Inferior parietal cortex (tissue), 1 donor: ENCODE data around the gene ERV3-1.
"Not testable (repeated sequence)": the region's sequence is repeated elsewhere in the genome, so short reads cannot be mapped to it uniquely, and the experiment has no call there.

Source experiments
- DNase-seq: peaks from one replicate; pipeline ENCODE4 v3.0.0-alpha.2; 2016; ENCODE audit errors: extremely low spot score

The ERV3-1 gene

GRCh38 chr7:64999165-65000004, 7.1 kb downstream of the ERV3-1 start:
- peak; percentile 45 for DNase-seq

GRCh38 chr7:64998865-64999164, 7.7 kb downstream of the ERV3-1 start:
- no peak for DNase-seq

GRCh38 chr7:64997927-64998391, 8.5 kb downstream of the ERV3-1 start:
- no peak for DNase-seq

GRCh38 chr7:64997164-64997908, 9.2 kb downstream of the ERV3-1 start:
- DNase-seq = no peak

- DNase-seq = no peak
These were observed 10.2 kb downstream of the ERV3-1 start for GRCh38 chr7:64996305-64996704.

GRCh38 chr7:64993901-64994300, 12.6 kb downstream of the ERV3-1 start:
- no peak for DNase-seq

- no peak for DNase-seq
These were observed 13.5 kb downstream of the ERV3-1 start for GRCh38 chr7:64992971-64993370.

- DNase-seq = no peak
These were observed 15.6 kb downstream of the ERV3-1 start, which contains the start of gene ZNF117 for GRCh38 chr7:64990936-64991335. TSS of gene ZNF117 (minus strand) at chr7:64991036.

GRCh38 chr7:64990216-64990615, 16.3 kb downstream of the ERV3-1 start:
- no peak for DNase-seq

- DNase-seq = no peak
These were observed 27.8 kb downstream of the ERV3-1 start for GRCh38 chr7:64978497-64979203.

- no peak for DNase-seq
These were observed 40.9 kb downstream of the ERV3-1 start for GRCh38 chr7:64965594-64965993.

- no peak for DNase-seq
These were observed 47.3 kb downstream of the ERV3-1 start for GRCh38 chr7:64959072-64959747.

- peak; percentile 82 for DNase-seq
These were observed 55.1 kb downstream of the ERV3-1 start for GRCh38 chr7:64951250-64951848.

- DNase-seq = not testable (repeated sequence)
These were observed 55.8 kb downstream of the ERV3-1 start for GRCh38 chr7:64950673-64951072.

- not testable (repeated sequence) for DNase-seq
These were observed 57.7 kb downstream of the ERV3-1 start for GRCh38 chr7:64948774-64949173.

- DNase-seq = no peak
These were observed 59.1 kb downstream of the ERV3-1 start for GRCh38 chr7:64947252-64948000.

- DNase-seq = no peak
These were observed 59.7 kb downstream of the ERV3-1 start for GRCh38 chr7:64946772-64947171.

GRCh38 chr7:64945503-64946175, 60.8 kb downstream of the ERV3-1 start:
- DNase-seq = no peak

GRCh38 chr7:64944667-64945502, 61.6 kb downstream of the ERV3-1 start:
- not testable (repeated sequence) for DNase-seq
